SK-N-SH treated with all-trans-retinoic acid at 6 μM for 48 hours (cell line): ENCODE results near the gene HSD11B1.

ENCODE experiments used
- TCF4 ChIP-seq: fragments of 250-450 bp; sonication (Bioruptor Pico); IDR thresholded peaks from 2 replicates; pipeline ENCODE4 v1.8.0; 2021; ENCODE audit warnings: mild to moderate bottlenecking, moderate library complexity, borderline replicate concordance
- TOX ChIP-seq: fragments of 250-450 bp; sonication (Bioruptor Pico); IDR thresholded peaks from 2 replicates; pipeline ENCODE4 v1.8.0; 2021; ENCODE audit warnings: mild to moderate bottlenecking, moderate library complexity, borderline replicate concordance
- ZNF565 ChIP-seq: fragments of 450-650 bp; formaldehyde crosslinking; conservative IDR thresholded peaks from 2 replicates; pipeline ENCODE4 v1.5.0; 2020; ENCODE audit warnings: low read depth, mild to moderate bottlenecking, moderate library complexity
- TF ChIP-seq, protein P1 (sequence below): fragments of 250-450 bp; sonication (Bioruptor Pico); IDR thresholded peaks from 2 replicates; pipeline ENCODE4 v1.8.0; 2021; ENCODE audit warnings: low read depth, mild to moderate bottlenecking, moderate library complexity, borderline replicate concordance

DNA sequence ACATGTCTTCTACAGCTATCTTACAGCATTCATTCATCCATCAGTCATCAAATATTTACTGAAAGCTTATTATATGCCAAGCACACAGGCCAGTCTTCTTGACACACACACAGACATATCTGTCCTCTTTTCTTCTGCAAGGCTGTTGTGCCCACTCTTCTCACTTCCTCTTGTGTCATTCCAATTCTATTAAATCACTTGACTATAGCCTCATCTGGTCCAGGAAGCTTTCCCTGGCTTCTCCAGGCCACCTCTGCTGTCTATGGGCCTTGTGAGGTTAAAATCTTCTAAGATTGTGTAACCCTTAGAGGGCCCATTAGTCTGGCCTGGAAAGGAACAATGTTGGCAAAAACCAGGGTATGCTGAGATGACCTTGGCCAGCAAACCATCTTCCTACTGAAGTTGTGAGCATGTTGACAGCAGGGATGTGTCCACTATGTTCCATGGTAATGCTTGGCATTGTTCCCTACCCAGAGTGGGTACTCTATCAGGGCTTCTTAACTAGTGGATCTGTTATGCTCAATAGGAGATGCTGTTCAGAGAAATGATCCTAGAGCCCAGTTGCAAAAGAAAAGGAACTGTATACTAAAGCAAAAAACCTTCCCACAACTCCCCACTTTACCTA lies 56.5 kb downstream of the HSD11B1 start:
- TF ChIP-seq TOX (CRISPR knock-in tag) (no peak), ZNF565 (CRISPR knock-in tag) (no peak), TCF4 (no peak)
- TF ChIP-seq, protein P1, sequence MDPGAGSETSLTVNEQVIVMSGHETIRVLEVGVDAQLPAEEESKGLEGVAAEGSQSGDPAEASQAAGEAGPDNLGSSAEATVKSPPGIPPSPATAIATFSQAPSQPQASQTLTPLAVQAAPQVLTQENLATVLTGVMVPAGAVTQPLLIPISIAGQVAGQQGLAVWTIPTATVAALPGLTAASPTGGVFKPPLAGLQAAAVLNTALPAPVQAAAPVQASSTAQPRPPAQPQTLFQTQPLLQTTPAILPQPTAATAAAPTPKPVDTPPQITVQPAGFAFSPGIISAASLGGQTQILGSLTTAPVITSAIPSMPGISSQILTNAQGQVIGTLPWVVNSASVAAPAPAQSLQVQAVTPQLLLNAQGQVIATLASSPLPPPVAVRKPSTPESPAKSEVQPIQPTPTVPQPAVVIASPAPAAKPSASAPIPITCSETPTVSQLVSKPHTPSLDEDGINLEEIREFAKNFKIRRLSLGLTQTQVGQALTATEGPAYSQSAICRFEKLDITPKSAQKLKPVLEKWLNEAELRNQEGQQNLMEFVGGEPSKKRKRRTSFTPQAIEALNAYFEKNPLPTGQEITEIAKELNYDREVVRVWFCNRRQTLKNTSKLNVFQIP = no peak
